NT2/D1 (cell line): ENCODE data around the gene KIF26A.

Experiments used
- YY1 ChIP-seq: IDR thresholded peaks from 2 replicates; pipeline ENCODE4 v1.6.1; 2011; ENCODE audit not compliant: insufficient read length, insufficient read depth
- ZNF274 ChIP-seq: IDR thresholded peaks from 2 replicates; pipeline ENCODE4 v1.6.1; 2011; ENCODE audit warnings: mild to moderate bottlenecking, low read depth, low read length

DNA sequence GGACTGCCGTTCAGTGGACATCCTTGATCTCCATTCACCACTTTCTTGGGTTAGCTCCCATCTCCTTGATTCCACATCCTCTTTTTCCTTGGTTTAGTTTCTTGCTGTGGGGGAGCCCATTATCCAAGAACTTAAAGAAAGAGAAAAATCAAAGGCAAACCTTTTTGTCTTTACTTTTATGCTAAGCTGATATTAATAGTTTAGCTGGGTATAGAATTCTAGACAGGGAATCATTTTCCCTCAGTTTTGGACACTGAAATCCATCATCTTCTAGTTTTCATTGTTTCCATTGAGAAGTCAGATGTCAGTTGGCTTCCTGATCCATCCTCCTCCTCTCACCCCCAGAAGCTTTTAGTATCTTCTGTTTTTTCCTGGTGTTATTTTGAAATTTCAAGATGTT, 8.8 kb upstream of the KIF26A start:
- TF ChIP-seq ZNF274: no peak
- TF ChIP-seq YY1: no peak
